HTERT RPE-1 (cell line): ENCODE measurements around the gene TTC39B.

ENCODE experiments used
- in situ Hi-C: fragments of 300-500 bp; cut with MboI; formaldehyde crosslinking; loops from 4 replicates; pipeline ENCODE4 v1.14.3; 2020; ENCODE audit warnings: low sequenced_read_pairs

Gene TTC39B

DNA sequence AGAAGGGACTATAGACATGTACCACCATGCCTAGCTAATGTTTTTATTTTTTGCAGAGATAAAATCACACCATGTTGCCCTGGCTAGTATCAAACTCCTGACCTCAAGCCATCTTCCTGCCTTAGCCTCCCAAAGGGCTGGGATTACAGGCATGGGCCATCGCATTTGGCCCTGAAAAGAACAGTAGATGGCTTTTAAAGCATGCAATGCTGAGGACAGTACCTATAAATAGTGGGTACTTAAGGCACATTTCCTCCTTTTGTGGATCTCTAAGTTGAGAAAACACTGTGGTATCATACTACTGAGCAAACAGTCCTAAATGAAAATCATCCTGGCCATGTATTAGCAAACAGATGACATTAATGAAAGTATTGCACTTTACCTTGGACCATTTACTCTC is 119.4 kb downstream of the TTC39B start:
- in situ Hi-C loops, result no loop called here

DNA sequence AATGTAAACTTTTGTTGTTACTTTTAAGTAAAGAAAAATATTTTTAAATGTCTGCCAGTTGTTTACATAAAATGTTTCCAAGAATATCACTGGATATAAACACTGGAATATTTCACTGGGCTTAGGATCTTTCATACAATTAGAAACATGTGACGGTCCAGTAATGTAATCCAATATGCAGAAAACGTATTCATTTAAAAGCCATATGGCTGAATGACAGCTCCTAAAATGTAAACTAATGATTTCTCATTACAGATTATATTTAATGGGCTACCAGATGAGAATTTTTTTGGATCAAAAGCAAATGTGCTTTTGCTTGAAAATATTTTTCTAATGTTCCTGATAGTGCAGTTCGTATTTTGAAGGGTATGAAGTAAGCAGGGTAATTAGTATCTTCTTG is 124.3 kb downstream of the TTC39B start:
- in situ Hi-C loops, result no loop called here

DNA sequence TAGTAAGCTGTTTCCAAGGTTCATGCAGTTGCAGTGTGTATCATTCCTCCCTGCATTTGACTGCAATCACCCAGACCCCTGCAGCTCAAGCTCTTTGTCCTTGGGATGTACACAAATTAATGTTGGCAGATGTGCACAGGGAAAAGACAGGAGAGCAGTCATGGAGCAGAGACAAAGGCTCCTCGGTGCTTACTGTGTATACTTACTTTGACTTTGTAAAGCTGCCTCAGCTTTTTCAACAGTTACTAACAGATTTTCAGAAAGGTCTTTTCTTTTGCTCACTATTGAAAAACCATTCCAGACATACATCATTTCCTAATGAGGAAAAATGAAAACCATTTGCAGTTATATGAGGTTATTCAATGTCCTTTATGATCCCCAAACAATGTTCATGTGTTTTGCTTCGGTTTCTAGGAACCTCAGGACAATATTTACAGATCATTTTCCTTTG is 124.9 kb downstream of the TTC39B start:
- in situ Hi-C loops, result no loop called here

DNA sequence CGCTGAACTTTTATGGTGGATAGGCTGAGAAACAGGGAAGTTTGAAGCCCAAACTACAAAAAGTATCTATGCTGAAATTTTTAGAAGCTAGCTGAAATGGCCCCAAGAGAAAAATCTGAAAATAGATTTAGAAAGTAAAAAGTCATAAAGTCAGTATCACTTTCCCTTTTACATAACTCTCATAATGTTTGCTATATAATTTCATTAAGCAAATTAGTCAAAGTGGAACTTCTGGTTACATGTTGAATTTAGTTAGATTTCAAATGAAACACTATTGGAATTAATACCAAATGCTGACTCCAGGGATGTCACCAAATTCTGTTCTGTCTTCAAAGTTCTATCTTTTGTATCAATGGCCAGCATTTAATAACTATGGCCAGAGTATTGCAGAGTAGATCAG is 126.9 kb downstream of the TTC39B start:
- in situ Hi-C loops, result no loop called here

DNA sequence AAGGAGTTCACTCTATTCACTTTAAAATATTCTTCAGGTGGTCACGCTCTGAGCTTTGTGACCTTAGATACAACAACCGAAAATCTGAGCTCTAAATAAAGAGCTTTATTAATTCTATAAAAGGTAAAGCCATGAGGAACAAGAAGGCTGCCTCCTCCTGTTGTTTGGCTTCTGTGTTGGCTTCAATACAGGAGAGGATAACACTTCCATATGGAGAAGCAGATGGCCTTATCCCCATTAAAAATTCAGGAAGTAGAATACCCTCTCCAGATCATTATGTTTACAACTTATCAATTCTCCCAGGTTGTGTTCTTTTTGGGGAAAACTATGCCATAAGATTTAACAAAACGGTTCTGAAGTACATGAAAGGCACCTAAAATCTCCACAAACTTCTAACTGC is 128.4 kb downstream of the TTC39B start:
- in situ Hi-C loops, result no loop called here

DNA sequence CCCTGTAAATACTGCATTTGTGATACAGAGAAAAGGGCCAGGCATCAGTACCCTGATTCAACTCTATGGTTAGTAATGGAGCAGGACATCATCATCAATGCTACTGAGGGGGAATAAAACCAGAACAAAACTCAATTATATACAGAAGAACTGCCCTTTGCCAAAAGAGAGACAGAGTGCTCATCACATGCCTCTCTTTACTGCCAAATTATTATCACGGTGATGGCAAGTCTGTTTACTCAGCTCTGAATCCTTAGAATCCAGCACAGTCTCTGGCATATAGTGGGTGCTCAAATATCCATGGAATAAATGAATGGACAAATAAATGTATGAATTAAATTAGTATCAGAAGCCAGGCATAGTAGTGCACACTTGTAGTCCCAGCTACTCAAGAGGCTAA is 130.2 kb downstream of the TTC39B start:
- in situ Hi-C loops, result no loop called here

DNA sequence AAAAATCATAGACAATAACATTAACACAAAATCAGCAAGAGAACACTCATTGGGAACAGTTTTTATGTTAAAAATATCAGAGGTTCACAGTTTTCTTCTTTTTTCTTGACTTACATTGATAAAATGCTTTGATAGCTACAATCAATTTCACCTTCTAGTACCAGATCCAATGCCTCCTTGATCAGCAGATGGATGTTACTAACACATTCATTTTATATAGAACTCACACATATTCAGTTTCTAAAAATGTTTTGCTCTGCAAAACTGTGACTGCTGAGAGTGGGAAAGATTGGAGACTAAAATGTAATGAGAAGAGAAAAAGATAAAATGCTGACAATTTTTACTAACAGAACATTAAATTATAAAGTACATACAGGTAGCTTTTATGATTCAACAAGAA is 143.1 kb downstream of the TTC39B start:
- in situ Hi-C loops, result no loop called here

DNA sequence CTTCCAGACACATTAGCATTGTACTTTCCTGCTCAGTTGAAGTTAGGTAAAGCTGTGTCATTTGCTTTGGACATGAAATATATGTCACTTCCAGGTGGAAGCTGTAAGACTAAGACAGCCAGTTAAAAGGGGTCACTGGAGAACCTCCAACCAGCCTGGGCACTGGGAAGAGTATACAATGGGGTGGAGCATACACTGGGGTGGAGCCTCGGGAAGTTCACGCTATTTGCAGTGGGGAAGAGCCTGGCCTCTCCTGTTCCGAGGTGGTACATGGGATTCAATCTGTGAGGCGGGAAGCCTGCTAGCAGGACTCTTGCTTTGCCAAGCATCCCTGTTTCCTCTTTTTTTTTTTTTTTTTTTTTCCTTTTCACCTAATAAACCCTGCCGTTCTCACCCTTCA is 145.3 kb downstream of the TTC39B start:
- in situ Hi-C loops, result no loop called here

DNA sequence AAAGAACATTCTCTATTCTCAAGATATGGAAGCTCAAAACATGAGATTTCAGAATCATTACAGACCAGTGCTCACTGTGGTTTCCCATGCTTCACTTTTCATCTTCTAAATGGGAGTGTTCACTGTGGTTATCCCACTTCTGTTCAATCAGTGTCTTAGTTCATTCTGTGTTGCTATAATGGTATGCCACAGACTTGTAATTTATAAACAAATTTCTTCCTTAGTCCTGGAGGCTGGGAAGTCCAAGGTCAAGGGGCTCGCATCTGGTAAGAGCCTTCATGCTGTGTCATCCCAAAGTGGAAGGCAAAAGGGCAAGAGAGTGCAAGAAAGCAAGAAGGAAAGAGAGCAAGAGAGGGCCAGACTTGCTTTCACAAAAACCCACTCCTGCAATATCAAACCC is 146.3 kb downstream of the TTC39B start:
- in situ Hi-C loops, result no loop called here

DNA sequence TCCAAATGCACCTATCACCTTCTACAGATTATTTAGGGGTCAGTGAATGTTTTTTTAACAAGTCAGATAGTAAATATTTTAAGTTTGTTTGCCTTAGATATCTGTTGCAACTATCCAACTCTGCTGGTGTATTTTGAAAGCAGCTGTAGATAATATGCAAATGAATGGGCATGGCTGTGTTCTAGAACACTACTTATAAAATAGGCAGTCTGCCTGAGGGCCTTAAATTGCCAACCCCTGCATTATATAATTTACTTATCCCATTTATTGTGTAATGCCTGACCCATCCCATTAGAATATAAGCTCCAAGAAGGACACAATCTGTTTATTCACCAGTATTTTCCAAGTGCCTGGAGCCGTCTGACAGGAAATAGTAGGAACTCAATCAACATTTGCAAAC is 149.0 kb downstream of the TTC39B start:
- in situ Hi-C loops, result no loop called here

DNA sequence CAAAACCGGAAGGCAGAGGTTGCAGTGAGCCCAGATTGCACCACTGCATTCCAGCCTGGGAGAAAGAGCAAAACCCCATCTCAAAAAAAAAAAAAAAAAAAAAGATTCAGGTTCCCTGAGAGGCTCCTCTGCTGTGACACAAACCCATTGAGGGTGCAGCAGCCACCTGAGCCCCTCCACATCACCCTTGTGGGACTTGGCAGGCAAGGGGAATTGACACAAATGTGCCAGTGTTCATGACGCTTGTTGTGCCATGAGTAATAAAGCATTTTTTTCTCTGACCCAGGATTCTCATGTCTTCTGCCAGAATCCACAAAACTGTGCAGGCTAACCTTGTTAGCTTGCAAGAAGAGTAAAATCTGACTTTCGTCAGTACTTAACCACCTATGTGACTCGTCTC is 149.6 kb downstream of the TTC39B start:
- in situ Hi-C loops, result no loop called here

DNA sequence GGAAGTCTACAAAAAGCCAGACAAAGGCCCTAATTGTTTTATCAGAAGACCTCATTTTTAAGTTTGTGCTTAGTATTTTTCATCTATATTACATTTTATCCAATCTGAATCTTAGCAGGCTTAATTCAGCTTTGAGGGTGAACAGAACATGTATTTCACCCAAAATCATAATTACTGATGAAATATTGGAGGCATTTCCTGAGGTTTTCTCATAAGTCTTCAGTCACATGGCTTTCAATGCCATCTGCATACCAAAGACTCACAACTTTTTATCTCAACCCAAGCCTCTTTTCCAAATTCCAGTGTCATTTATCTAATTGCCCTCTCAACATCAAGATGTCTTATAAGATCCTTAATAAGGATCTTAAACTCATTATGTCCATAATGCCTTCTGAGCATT is 150.8 kb downstream of the TTC39B start:
- in situ Hi-C loops, result no loop called here

DNA sequence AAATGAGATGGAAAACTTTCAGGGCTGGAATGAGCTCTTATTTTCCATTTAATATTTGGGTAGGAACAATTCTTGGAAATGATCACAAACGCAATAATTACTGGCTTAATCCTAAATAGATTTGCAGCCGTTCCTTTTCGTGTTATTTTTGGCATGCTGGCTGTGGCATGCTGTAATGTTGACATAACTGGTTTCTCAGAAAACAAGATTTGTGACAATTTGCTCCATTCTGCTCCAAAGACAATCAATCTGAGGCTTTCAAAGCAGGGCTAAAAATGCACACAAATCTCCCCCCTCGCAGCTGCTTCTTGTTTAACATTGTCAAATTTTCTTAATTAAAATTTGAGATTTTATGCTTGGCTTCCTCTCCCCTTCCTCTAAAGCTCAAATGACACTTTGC is 151.2 kb downstream of the TTC39B start:
- in situ Hi-C loops, result no loop called here

DNA sequence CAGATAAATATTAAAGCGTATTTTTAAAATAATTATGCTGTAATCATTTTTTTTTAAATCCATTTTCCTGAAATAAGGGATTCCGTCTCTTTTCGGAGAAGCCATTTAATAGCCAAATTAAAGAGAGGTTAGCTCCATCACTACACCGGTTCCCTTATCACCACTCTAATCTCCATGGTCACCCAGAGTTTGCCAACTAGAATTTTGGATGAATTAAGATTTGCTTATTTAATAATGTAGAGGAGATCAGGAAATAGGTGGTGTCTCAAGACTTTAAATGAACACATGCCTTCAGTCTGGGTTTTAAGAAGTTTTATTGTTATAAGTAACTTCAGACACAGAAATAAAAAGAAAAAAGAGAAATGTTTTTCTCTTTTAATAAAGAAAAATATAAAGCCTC is 151.7 kb downstream of the TTC39B start:
- in situ Hi-C loops, result no loop called here

DNA sequence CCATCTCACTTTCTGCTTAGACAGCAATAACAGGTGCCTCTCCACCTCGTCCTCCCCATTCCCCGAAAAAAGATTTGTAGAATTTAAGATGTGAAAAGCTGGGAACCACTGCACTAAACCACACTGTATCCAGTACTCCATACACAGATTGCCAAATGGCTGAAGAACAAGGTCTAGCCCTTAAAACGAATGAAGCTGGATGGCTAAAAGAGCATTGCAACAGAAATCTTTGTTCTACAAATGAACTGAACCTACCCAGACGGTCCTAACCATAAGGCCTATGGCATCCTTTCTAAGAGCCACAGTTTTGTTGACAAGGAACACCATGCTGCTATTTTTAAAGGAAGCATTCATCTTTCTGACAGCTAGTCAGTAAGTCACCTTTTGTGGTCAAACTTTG is 152.3 kb downstream of the TTC39B start:
- in situ Hi-C loops, result no loop called here

DNA sequence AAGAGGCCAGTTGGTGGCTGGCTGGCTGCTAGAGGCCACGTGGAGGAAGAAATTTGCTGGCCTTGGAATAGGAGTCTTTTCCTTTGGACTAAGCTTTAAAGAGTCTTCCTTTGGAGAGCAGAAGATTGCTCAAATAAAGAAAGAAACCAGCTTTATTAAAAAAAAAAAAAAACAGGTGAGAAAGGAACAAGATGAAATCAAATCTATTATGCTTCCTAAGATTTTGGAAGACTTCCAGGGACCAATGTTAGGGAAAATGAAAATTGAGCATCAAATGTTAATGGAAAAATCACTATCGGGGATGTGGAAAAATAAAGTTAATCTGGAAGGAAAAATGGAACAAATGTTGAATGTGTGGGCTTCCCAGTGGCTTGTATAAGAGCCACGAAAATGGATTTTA is 153.1 kb downstream of the TTC39B start:
- in situ Hi-C loops, result no loop called here

DNA sequence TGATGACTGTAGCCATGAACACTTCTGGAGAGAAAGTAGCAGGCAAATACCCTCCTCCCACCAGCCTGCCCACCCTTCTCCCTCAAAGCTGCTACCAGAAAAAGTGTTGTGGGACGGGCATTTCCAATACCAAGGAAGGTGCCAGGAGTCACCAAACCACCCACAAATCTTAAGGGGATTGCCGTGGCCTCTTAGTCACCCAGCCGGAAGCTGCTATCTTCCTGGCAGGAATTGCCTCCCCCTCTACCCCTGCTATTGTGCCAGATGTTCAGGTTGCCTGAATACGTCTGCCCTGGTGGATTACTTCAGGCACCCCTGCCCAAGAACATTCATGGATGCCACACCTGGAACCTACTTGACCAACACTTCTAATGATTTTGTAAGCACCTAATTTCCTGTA is 156.1 kb downstream of the TTC39B start:
- in situ Hi-C loops, result no loop called here

DNA sequence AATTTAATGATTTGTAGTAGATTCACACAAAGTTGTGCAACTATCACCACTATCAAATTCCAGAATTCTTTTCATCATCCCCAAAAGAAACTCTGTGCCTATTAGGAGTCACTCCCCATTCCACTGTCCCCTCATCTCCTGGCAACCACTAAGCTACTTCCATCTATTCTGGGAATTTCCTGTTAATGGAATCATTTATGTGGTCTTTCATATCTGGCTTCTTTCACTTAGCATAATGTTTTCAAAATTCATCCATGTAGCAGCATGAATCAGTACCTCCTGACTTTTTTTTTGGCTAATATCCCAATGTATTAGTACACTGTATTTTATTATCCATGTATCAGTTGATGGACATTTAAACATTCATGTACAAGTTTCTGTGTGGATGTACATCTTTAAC is 157.6 kb downstream of the TTC39B start:
- in situ Hi-C loops, result no loop called here

DNA sequence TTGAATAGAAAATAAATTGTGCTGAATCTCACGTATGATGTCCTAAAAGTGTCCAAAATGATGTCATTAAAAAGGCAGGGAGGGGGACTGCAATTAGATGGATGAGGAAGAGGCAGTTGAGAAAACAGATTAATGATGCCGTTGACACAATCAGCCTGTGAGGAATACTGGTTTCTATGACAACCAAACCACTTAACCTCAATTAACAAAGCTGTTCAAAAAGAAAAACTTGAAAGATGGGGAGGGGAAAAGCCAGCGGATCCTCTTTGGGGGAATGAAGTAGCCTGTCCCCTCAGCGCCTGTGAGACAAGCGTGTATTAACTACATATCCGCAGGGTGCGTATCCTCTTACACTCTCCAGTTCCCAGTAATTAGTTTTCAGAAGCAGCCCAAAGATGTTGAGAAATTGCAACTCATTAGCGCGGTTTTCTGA is 160.7 kb downstream of the TTC39B start:
- in situ Hi-C loops, result no loop called here

DNA sequence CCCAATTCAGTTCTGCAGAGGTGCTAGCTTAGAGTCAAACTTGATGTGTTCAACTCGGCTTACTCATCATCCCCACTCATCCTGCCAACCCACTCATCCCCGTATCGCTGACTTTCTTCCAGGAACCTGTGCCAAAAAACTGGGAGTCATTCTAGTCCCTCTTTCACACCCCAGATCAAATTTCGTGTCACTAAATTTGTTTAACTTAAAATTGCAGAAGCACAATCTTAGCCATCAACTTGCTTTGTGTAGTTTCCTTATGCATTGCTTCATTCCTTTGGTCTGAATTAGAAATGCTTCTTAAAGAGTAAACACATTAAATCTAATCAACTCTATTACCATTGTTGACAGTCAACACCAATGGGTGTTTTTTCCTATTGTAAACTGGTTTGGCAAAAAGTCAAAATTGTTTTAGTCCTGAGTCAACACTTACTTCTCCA is 162.4 kb downstream of the TTC39B start:
- in situ Hi-C loops, result no loop called here

DNA sequence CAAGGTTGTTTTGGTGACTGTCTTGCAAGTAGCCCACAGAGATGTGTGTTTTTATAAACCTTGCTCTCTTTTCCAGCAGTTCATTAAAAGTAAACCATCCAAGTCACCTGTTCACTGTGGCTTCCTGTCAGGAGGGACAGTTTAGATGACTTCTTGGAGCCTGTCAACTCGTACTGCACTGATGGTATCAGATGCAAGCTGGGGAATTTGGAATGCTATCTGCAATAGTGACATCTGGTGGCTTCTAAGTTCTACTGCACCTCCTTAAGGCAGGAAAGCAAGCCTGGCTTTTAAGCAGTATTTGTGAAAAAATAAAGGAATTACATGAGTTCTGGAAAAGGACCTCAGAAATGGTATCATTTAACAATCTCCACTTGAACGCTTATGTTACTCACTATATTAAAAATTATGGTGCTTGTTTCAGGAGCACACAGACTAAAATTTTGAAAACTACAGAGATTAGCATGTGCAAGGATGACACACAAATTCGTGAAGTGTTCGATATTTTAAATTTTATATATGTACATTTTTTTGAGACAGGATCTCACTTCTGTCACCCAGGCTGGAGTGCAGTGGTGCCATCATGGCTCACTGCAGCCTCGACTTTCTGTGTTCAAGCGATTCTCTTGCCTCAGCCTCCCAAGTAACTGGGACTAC is 164.0 kb downstream of the TTC39B start:
- in situ Hi-C loops, result no loop called here

DNA sequence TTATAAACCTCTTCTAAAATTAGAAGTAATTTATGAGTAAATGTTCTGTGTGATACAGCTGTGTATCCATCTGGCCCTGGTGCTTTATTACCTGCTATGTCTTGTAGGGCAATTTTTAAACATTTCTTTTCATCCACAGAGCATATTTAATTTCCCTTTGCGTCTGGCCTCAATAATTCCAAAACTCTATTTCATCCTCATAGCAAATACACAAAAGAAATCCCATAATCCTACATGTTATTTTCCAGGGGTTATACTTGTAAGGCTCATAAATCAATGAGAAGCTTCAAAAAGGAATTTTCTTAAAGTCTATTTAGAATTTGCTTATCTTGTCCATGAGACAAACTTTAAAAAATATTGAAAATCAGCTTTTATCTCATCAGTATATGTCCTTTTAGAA is 167.0 kb downstream of the TTC39B start:
- in situ Hi-C loops, result no loop called here

DNA sequence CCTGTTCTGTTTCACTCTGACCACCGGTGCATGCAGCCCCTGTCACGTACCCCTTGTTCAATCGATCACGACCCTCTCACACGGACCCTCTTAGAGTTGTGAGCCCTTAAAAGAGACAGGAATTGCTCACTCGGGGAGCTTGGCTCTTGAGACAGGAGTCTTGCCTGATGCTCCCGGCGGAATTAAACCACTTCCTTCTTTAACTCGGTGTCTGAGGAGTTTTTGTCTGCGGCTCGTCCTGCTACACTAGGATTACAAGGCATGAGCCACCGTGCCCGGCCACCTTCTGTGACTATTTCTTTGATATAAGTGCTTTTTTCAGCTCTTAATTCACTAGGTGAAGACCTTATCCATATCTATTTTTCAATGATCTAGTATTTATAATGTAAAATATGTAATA is 167.5 kb downstream of the TTC39B start:
- in situ Hi-C loops, result no loop called here

DNA sequence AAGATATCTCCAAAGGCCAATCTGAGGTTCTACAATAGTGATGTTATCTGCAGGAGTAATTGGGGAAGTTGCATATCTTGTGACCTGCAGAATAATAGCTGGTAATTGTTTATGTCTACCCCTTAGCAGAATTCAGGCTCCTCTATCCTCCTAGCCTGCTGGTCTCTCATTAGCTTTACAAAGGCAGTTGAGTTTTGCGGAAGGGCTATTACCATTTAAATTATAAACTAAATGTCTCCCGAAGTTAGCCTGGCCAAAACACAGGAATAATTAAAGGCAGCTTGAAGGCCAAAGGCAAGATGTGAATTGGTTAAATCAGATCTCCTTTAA is 168.7 kb downstream of the TTC39B start:
- in situ Hi-C loops, result no loop called here
